Mucosa of stomach (tissue), 1 donor: ENCODE measurements around the gene GPNMB.
"Not testable (repeated sequence)": the region's sequence is repeated elsewhere in the genome, so short reads cannot be mapped to it uniquely, and the experiment has no call there.

Source experiments
- H3K27me3 ChIP-seq: one replicate; pipeline ENCODE4 v1.7.0; 2013; ENCODE audit warnings: mild to moderate bottlenecking, low read length; ENCODE audit not compliant: control insufficient read depth, insufficient read depth
- H3K36me3 ChIP-seq: one replicate; pipeline ENCODE4 v1.7.0; 2013; ENCODE audit warnings: low read length; ENCODE audit not compliant: control insufficient read depth, insufficient read depth
- H3K4me1 ChIP-seq: one replicate; pipeline ENCODE4 v1.7.0; 2013; ENCODE audit warnings: mild to moderate bottlenecking, low read length; ENCODE audit not compliant: control insufficient read depth, insufficient read depth
- H3K4me3 ChIP-seq: one replicate; pipeline ENCODE4 v1.7.0; 2013; ENCODE audit warnings: low read length
- H3K9ac ChIP-seq: one replicate; pipeline ENCODE4 v1.7.0; 2013; ENCODE audit warnings: mild to moderate bottlenecking, low read length, moderate library complexity
- H3K9me3 ChIP-seq: one replicate; pipeline ENCODE4 v1.7.0; 2013; ENCODE audit warnings: mild to moderate bottlenecking, low read length, moderate library complexity; ENCODE audit not compliant: control insufficient read depth
- donor health status: Pancreatic carcinoma.

GPNMB gene

GRCh38 chr7:23293500-23294073, 47.0 kb downstream of the GPNMB start:
- Histone ChIP-seq H3K4me3 (no peak overlapping the region), H3K9me3 (no peaks in the 10 kb centered on the region), H3K27me3 (no peaks in the 10 kb centered on the region), H3K4me1 (peaks cover 3% of the 10 kb centered on the region), H3K9ac (no peak overlapping the region), H3K36me3 (no peaks in the 10 kb centered on the region)

- Histone ChIP-seq H3K9ac (no peak overlapping the region), H3K36me3 (no peaks in the 10 kb centered on the region), H3K27me3 (no peaks in the 10 kb centered on the region), H3K4me3 (no peak overlapping the region), H3K9me3 (no peaks in the 10 kb centered on the region), H3K4me1 (peaks cover 5% of the 10 kb centered on the region)
Measured at GRCh38 chr7:23294549-23295400, 48.2 kb downstream of the GPNMB start.

- H3K4me1 ChIP-seq, result peaks cover 11% of the 10 kb centered on the region
- no peaks in the 10 kb centered on the region for H3K9me3 ChIP-seq
- no peaks in the 10 kb centered on the region for H3K36me3 ChIP-seq
- no peaks in the 10 kb centered on the region for H3K27me3 ChIP-seq
- H3K9ac ChIP-seq, result no peak overlapping the region
- no peak overlapping the region for H3K4me3 ChIP-seq
Measured at GRCh38 chr7:23295401-23295697, 48.8 kb downstream of the GPNMB start.

GRCh38 chr7:23298141-23298881, 51.7 kb downstream of the GPNMB start:
- Histone ChIP-seq H3K4me1 (peaks cover 16% of the 10 kb centered on the region), H3K27me3 (no peaks in the 10 kb centered on the region), H3K36me3 (no peaks in the 10 kb centered on the region), H3K4me3 (peak overlapping the region; percentile 78), H3K9ac (no peak overlapping the region), H3K9me3 (no peaks in the 10 kb centered on the region)

GRCh38 chr7:23298885-23299769, 52.6 kb downstream of the GPNMB start, which contains the start of gene MALSU1:
Gene MALSU1, plus strand, starts transcription at chr7:23299339. Its CDS starts 14 bp downstream, at chr7:23299353.
- Histone ChIP-seq H3K36me3 (no peaks in the 10 kb centered on the region), H3K9ac (peak within 1 kb of the TSS; percentile 91), H3K27me3 (no peaks in the 10 kb centered on the region), H3K9me3 (no peaks in the 10 kb centered on the region), H3K4me3 (peak within 1 kb of the TSS; percentile 78), H3K4me1 (peaks cover 12% of the 10 kb centered on the region)

GRCh38 chr7:23299770-23300300, 53.3 kb downstream of the GPNMB start:
- H3K36me3 ChIP-seq, result no peaks in the 10 kb centered on the region
- peaks cover 12% of the 10 kb centered on the region for H3K4me1 ChIP-seq
- no peaks in the 10 kb centered on the region for H3K27me3 ChIP-seq
- H3K4me3 ChIP-seq, result peak overlapping the region; percentile 78
- no peaks in the 10 kb centered on the region for H3K9me3 ChIP-seq
- H3K9ac ChIP-seq, result peak overlapping the region; percentile 91

- Histone ChIP-seq H3K4me1 (no peaks in the 10 kb centered on the region), H3K9ac (no peak overlapping the region), H3K36me3 (no peaks in the 10 kb centered on the region), H3K27me3 (no peaks in the 10 kb centered on the region), H3K9me3 (no peaks in the 10 kb centered on the region), H3K4me3 (no peak overlapping the region)
Measured at GRCh38 chr7:23306936-23307521, 60.5 kb downstream of the GPNMB start.

GRCh38 chr7:23308754-23309153, 62.2 kb downstream of the GPNMB start:
- Histone ChIP-seq H3K36me3 (no peaks in the 10 kb centered on the region), H3K27me3 (no peaks in the 10 kb centered on the region)

GRCh38 chr7:23312141-23312540, 65.6 kb downstream of the GPNMB start:
- H3K9me3 ChIP-seq, H3K27me3 ChIP-seq, H3K36me3 ChIP-seq, H3K9ac ChIP-seq, H3K4me1 ChIP-seq, H3K4me3 ChIP-seq: not testable (repeated sequence)

More at GRCh38 chr7:23308754-23309153, 62.2 kb downstream of the GPNMB start:
- H3K4me3 ChIP-seq, result no peak overlapping the region
- H3K9ac ChIP-seq, result no peak overlapping the region
- H3K4me1 ChIP-seq, result no peaks in the 10 kb centered on the region
- H3K9me3 ChIP-seq, result no peaks in the 10 kb centered on the region

GRCh38 chr7:23315366-23315765, 68.8 kb downstream of the GPNMB start:
- Histone ChIP-seq H3K4me1 (no peaks in the 10 kb centered on the region), H3K4me3 (no peak overlapping the region), H3K9me3 (no peaks in the 10 kb centered on the region), H3K9ac (no peak overlapping the region), H3K27me3 (no peaks in the 10 kb centered on the region), H3K36me3 (no peaks in the 10 kb centered on the region)
